AG04450 (cell line): ENCODE data around the gene STK33. TPM values are rescaled to one million over a fixed set of nuclear protein-coding genes. Genes with fewer than 3 reads are reported as not detected.

Experiments used
- CTCF ChIA-PET: fragments of 300-600, 350-600 bp; formaldehyde crosslinking; extraction: SDS; loops from one replicate; lab custom pipeline; 2022; ENCODE audit warnings: antibody characterized with exemption, inconsistent platforms; lab: Charles Lee
- POLR2A ChIA-PET: fragments of 350-600 bp; formaldehyde crosslinking; extraction: SDS; loops from one replicate; lab custom pipeline; 2021; ENCODE audit warnings: antibody characterized with exemption, inconsistent platforms; lab: Yijun Ruan, JAX
- DNase-seq: peaks from one replicate; pipeline ENCODE4 v3.0.0-alpha.2; 2011; ENCODE audit warnings: low read depth, low spot score
- H3K27ac ChIP-seq: one replicate; pipeline ENCODE4 v1.5.1; 2012; ENCODE audit warnings: low read depth, low read length, control low read depth
- H3K27me3 ChIP-seq: one replicate; pipeline ENCODE4 v1.6.0; 2012; ENCODE audit warnings: low read length; ENCODE audit not compliant: control insufficient read depth, insufficient read depth
- H3K4me3 ChIP-seq: 2 replicates; pipeline ENCODE4 v1.5.1; 2011; ENCODE audit warnings: mild to moderate bottlenecking, low read depth, low read length, control low read depth
- H3K9me3 ChIP-seq: 2 replicates; pipeline ENCODE4 v1.5.1; 2012; ENCODE audit warnings: low read length; ENCODE audit not compliant: control insufficient read depth, insufficient read depth
- polyA plus RNA-seq: library from polyadenylated mRNA; depleted of rRNA; stranded (reverse); fragments of >200 nt; gene quantifications from 2 replicates; pipeline ENCODE4 v1.2.3, GENCODE V29; 2011
- TF ChIP-seq, protein P1 (sequence below): IDR thresholded peaks from 2 replicates; pipeline ENCODE4 v1.5.1; 2011; ENCODE audit warnings: low read depth, low read length, control low read depth, inconsistent platforms

The STK33 gene
- polyA plus RNA-seq, 1 experiment, result 8.3 TPM

DNA sequence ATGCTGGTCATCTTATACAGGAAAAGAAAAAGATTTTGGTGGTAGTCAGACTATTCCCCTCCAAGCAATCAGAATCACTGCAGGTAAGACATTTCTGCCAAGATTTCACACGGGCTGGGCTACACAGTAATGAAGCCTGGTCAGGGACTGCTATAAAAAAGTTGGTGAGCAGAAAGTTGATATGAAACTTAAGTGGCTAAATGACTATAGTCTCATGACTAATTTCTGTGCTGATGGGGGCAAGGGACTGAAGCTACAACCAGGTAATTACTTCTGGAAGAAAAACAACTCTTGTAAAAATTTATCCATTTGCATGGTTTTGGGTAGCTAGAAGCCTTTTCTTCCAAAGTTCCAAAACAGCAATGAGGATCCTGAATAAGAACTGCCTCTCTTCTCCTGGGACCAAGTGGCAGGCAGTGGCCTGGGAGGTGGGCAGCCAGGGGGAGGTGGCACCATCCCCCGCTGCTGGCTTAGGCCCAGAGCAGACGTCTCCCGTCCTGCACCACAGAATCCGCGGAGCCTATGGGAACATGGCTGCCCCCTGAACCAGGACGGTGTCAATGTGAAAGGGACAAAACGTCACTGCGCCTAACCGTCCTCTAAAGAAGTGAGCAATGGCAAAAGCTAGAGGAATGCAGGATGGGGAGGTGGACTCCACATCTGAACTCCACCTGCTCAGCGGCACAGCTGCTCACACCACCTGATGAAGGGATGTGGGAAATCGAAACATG lies 207.7 kb downstream of the STK33 start:
- H3K9me3 ChIP-seq, result no peaks in the 10 kb centered on the region
- CTCF ChIA-PET, result no interaction called here
- POLR2A ChIA-PET, result no interaction called here
- no peak for DNase-seq
- H3K27me3 ChIP-seq, result peaks cover 2% of the 10 kb centered on the region
- H3K27ac ChIP-seq, result no peak overlapping the region
- TF ChIP-seq, protein P1, sequence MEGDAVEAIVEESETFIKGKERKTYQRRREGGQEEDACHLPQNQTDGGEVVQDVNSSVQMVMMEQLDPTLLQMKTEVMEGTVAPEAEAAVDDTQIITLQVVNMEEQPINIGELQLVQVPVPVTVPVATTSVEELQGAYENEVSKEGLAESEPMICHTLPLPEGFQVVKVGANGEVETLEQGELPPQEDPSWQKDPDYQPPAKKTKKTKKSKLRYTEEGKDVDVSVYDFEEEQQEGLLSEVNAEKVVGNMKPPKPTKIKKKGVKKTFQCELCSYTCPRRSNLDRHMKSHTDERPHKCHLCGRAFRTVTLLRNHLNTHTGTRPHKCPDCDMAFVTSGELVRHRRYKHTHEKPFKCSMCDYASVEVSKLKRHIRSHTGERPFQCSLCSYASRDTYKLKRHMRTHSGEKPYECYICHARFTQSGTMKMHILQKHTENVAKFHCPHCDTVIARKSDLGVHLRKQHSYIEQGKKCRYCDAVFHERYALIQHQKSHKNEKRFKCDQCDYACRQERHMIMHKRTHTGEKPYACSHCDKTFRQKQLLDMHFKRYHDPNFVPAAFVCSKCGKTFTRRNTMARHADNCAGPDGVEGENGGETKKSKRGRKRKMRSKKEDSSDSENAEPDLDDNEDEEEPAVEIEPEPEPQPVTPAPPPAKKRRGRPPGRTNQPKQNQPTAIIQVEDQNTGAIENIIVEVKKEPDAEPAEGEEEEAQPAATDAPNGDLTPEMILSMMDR, result no peak
- H3K4me3 ChIP-seq, result no peak overlapping the region

DNA sequence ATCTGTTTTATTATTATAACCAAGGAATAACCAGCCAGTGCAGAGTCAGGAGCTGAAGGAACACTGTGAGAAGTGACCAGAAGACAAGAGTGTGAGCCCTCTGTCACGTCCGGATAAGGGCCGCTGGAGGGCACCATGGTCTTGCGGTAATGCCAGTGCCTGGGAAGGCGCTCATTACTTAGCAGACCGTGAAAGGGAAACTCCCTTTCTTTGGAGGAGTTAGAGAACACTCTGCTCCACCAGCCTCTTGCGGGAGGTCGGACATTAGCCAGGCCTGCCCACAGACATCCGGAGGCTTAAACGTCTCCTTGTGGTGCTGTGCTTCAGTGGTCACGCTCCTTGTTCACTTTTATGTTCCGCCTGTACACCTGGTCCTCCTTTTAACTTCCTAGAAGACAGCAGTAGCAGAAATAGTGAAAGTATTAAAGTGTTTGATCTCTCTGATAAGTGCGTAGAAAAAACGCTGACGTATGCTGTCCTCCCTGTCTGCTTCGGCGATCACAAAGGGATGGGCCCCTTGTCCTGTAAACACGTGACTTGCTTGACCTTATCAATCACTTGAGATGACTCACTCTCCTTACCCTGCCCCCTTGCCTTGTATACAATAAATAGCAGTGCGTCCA lies 209.7 kb downstream of the STK33 start:
- CTCF ChIA-PET, result no interaction called here
- H3K4me3 ChIP-seq, result no peak overlapping the region
- no peak for DNase-seq

GRCh38 chr11:8383627-8384026 lies 210.4 kb downstream of the STK33 start:
- no peak for DNase-seq
- Histone ChIP-seq H3K27ac (no peak overlapping the region), H3K9me3 (no peaks in the 10 kb centered on the region), H3K27me3 (peaks cover 1% of the 10 kb centered on the region), H3K4me3 (no peak overlapping the region)
- CTCF ChIA-PET, result no interaction called here
- TF ChIP-seq, protein P1, result no peak
- POLR2A ChIA-PET, result no interaction called here

More for the DNA sequence above, 209.7 kb downstream of the STK33 start:
- TF ChIP-seq, protein P1, result no peak
- POLR2A ChIA-PET, result no interaction called here
- Histone ChIP-seq H3K27ac (no peak overlapping the region), H3K27me3 (peaks cover 2% of the 10 kb centered on the region), H3K9me3 (no peaks in the 10 kb centered on the region)

DNA sequence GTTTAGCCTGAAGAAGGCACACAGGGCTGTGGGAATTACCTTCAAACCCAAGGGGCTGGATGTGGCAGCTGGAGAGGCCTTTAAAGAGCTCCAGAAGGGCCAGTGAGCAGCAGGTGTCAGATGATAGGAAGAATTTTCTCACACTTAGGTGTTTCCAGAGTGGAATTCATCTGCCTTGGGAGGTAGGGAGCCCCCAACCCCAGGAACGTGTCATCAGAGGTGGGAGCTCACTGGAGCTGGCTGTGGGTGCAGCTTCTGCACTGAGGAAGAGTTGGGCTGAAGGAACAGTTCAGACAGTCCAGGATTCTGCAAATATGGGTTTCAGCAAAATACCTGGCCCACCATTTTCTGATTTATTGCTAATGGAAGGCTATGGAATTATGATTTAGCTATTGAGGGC lies 210.8 kb downstream of the STK33 start:
- TF ChIP-seq, protein P1, result no peak
- CTCF ChIA-PET, result no interaction called here
- no peak overlapping the region for H3K4me3 ChIP-seq
- no peaks in the 10 kb centered on the region for H3K27me3 ChIP-seq
- H3K27ac ChIP-seq, result no peak overlapping the region
- POLR2A ChIA-PET, result no interaction called here
- H3K9me3 ChIP-seq, result no peaks in the 10 kb centered on the region
- DNase-seq, result no peak

DNA sequence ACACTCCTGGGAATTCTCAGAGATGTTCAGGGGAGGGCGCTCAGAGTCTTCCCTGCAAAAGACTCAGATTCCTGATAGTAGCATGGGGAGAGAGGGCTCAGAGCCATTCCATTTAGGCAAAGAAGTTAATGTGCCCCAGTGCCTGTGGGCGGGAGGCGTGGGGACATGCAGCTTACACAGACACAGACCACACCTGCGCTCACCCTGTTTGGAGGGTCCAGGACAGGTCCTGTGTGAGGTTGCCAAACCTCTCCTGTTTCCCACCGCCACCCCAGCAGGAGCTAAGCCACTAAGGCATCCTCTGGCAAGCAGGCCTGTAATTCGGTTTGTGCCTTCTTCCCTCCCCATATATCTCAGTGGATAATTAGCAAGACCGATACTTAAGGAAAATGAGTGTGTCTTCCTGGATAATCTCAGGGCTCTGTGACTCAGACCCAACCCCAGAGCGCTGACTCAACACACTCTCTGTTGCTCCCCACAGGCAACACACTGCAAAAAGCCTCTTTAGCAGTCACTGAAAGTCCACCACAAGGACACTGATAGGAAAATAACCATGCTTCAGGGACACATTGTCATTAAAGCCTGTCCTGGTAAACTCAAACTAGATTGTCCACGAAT lies 211.5 kb downstream of the STK33 start:
- Histone ChIP-seq H3K27me3 (no peaks in the 10 kb centered on the region), H3K4me3 (no peak overlapping the region), H3K27ac (no peak overlapping the region), H3K9me3 (no peaks in the 10 kb centered on the region)
- POLR2A ChIA-PET, result no interaction called here
- TF ChIP-seq, protein P1, result no peak
- CTCF ChIA-PET, result no interaction called here
- no peak for DNase-seq
